ENCODE measurements around the gene SLC27A5.
"Not testable (repeated sequence)": the region's sequence is repeated elsewhere in the genome, so short reads cannot be mapped to it uniquely, and the experiment has no call there.

SLC27A5 gene

GRCh38 chr19:58550362-58551122, 38.8 kb upstream of the SLC27A5 start:
- DNase-seq (ENCODE audit: low spot score) = no peak

GRCh38 chr19:58549664-58550361, 38.0 kb upstream of the SLC27A5 start:
- DNase-seq (ENCODE audit: low spot score) = no peak

- no peak for DNase-seq (ENCODE audit: low spot score)
Measured at GRCh38 chr19:58548859-58549663, 37.3 kb upstream of the SLC27A5 start.

DNA sequence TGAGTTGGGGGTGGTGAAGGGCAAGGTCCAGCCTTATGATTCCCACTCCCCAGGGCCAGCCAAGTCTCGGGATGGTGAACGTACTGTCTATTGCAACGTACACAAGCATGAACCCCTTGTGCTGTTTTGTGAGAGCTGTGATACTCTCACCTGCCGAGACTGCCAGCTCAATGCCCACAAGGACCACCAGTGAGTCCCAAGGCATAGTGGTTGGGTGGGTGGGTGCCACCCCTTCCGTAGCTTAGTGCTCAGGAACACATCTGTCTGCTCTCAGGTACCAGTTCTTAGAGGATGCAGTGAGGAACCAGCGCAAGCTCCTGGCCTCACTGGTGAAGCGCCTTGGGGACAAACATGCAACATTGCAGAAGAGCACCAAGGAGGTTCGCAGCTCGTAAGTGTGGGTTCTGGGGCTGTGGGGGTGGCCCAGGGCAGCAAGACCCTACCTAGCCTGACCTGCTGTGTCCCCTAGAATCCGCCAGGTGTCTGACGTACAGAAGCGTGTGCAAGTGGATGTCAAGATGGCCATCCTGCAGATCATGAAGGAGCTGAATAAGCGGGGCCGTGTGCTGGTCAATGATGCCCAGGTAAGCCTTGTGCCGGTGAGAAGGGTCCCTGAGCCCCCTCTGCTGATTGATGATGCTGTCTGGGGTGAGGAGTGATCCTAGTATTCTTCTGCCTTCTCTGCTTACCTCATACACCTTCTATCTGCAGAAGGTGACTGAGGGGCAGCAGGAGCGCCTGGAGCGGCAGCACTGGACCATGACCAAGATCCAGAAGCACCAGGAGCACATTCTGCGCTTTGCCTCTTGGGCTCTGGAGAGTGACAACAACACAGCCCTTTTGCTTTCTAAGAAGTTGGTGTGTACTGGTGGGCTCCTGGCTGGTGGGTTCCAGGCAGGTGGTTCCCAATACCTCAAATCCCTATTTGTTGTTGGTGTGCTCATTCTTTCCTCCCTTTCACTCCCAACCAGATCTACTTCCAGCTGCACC, 35.8 kb upstream of the SLC27A5 start:
- no peak for DNase-seq (ENCODE audit: low spot score)

DNA sequence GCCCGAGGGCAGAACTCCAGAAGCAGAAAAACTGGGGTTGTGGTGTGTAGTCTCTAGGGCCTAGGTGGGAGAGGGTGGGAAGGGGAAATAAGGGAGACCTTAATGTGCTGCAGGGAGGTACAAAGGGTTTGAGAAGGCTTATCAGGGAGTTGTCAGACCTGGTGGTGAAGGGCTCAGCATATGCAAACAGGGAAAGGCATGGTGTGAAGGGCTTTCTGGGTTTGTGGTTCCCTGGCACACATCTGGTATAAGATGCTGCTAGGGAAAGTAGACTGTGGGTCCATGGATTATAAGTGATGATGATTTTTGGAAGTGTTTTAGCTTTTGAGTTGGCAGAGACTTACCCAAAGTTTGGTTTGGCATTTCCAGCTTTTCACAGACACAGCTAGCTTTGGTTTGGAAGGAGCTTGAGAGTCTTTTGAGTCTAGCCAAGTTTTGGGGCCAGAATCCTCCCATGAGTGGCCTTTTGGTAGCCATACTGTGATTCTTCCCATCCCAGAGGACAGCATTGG, 34.3 kb upstream of the SLC27A5 start:
- DNase-seq (ENCODE audit: low spot score) = no peak

- no peak for DNase-seq (ENCODE audit: low spot score)
Measured at GRCh38 chr19:58545286-58546018, 33.7 kb upstream of the SLC27A5 start.

- no peak for DNase-seq (ENCODE audit: low spot score)
Measured at GRCh38 chr19:58544591-58545285, 32.9 kb upstream of the SLC27A5 start.

DNA sequence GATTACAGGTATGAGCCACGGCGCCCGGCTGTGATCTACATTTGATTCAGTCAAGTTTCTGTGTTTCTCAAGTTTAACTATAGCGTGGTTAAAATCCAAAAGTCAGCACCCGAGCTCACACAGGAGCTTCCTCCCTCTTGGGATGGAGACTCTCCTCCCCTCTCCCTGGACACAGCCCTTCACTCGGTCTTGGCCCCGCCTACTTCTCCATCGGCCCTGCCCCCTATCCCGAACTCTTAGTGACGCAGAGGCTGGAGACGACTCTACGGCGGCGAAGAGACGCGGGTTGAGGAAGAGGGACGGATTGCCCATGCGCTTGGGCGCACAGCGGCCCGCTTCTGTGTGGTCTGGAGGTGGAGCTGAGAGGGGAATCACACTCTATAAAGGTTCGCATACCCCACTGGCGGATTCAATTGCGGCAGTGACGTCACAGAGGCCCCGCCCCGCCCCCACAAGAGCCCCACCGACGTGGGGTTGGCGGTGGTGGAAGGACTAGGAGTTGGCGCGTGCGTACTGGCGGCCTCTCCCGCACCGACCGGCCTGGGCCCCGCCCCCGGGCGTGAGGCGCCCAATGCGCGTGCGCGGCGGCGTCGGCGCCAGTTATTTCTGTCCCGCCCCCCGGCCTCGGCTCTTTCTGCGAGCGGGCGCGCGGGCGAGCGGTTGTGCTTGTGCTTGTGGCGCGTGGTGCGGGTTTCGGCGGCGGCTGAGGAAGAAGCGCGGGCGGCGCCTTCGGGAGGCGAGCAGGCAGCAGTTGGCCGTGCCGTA, 32.2 kb upstream of the SLC27A5 start, which contains the start of gene TRIM28:
TRIM28 (plus strand) TSS at position 239 of the 765 bp plus-strand sequence. CDS start 694 bp downstream, outside the sequence.
- peak; percentile 98 for DNase-seq (ENCODE audit: low spot score)

DNA sequence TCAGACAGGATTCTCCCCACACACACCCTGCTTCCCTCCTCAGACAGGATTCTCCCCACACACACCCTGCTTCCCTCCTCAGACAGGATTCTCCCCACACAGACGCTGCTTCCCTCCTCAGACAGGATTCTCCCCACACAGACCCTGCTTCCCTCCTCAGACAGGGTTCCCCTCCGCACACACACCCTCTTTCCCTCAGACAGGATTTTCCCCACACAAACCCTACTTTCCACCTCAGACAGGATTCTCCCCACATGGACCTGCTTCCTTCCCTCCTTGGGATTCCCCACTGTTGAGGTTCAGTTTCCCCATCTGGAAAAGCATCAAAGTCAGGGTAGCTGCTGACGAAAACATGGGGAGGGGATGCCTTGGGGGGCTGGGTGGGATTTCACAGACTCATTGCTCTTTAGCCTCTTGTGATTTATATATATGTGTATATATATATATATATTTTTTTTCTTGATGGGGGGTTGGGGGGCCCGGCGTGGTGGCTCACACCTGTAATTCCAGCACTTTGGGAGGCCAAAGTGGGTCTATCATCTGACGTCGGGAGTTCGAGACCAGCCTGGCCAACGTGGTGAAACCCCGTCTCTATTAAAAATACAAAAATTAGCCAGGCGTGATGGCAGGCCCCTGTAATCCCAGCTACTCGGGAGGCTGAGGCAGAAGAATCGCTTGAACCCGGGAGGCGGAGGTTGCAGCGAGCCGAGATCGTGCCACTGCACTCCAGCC, 31.0 kb upstream of the SLC27A5 start:
- not testable (repeated sequence) for DNase-seq (ENCODE audit: low spot score)

- not testable (repeated sequence) for DNase-seq (ENCODE audit: low spot score)
Measured at GRCh38 chr19:58539169-58539559, 27.4 kb upstream of the SLC27A5 start.

GRCh38 chr19:58538257-58539168, 26.7 kb upstream of the SLC27A5 start:
- no peak for DNase-seq (ENCODE audit: low spot score)

DNA sequence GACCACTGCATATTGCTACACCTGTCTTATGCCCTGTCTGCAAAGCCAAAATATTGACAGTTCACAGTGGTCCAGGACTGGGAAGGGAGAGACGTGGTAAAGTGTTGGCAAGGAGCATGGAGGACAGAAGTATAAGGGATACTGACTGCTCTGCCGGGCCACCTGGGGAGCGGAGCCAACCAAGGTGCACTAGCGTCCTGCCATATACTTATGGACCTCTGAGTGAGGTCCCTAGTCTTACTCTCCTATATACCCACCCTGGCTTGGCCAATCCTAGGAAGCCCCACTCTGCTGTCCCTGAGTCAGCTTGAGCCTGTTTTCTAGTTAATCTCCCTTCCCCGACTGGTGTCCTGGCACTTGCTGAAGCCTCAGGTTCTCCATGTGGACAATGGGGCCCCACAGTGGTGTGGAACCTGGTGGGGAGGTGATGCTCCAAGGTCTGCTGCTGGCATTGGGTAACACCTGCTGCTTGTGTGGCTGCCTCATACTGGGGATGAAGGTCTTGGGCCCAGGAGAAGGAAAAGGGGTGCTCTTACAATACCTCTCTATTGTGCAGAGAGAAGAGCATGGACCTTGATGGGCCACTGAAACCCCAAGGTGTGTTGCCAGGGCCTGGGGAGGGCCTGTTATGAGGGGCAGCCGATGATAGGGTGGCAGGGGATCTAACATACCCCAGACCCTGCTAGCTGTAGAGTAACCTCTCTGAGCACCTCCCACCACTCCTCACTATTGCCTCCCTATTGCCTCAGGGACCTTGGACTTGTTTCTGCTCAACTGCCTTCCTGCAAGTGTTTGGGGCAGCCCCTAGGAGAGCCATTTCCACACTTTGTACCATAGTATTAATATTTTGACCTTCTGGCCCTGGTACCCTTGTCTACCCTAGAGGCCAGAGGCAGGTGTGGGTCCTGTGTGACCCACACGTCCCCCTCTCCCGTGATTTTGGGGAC, 25.3 kb upstream of the SLC27A5 start:
- no peak for DNase-seq (ENCODE audit: low spot score)

DNA sequence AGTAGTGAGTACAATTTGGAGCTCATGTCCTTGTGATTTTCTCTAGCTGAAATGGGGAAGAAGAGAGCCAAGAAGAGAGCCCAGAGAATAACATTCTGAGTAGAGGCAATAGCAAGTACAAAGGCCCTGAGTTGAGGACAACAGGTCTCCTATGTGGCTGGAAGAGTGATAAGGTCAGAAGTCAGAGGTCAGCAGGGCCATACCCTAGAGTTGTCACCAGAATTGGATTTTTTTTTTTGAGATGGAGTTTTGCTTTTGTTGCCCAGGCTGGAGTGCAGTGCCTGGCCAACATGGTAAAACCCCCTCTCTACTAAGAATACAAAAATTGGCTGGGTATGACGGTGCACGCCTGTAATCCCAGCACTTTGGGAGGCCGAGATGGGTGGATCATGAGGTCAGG, 24.1 kb upstream of the SLC27A5 start:
- DNase-seq (ENCODE audit: low spot score) = no peak

DNA sequence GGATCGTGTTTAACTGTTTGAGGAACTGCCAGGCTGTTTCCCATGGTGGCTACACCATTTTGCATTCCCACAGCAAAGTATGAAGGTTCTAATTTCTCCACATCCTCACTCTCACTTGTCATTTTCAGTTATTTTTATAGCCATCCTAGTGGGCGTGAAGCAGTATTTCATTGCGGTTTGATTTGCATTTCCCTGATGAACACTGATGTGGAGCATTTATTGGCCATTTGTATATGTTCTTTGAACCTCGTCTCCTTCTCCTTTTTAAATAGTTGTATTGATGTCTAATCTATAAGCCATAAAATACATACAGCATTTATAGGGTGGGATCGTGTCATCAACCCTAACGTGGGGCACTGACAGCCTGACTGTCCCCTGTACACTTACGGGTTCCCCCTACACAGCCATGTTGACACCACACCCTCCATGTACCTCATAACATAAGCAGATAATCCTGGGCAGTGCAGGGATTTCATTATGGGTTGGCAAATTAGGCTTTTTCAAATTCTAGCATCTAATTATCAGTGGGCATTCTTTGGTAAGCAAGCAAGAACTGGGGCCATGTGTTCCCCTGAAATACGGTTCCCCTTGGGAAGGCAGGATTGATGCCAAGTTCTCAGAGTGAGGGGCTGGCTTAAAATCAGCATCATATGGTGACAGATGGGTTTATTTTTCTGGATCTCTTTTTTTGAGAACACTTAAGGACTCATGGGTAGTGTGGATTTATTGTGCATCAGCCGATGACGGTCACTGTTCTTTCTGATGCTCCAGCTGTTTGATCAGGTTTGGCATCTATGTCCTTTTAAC, 19.4 kb upstream of the SLC27A5 start:
- no peak for DNase-seq (ENCODE audit: low spot score)

GRCh38 chr19:58529405-58529804, 17.6 kb upstream of the SLC27A5 start:
- DNase-seq (ENCODE audit: low spot score) = no peak

Measured in Ammon's horn (tissue), 1 donor.